Measurements from ENCODE around the gene IDI1. TPM values are rescaled to one million over a fixed set of nuclear protein-coding genes. Genes with fewer than 3 reads are reported as not detected.
A peak's percentile ranks its signal among the peaks of the same experiment; 100 is the strongest.

Gene IDI1
- total RNA-seq, 3 donors from 2014 or later, result 37.7 to 71.2 (median 65.8) TPM

- intact Hi-C loops (cut with DNase I, micrococcal nuclease), result no loop called here
- no peak for TF ChIP-seq CTCF (IDR thresholded peaks at IDR 0.05)
- peak; percentile 90 to 94 (median 93) for DNase-seq
- H3K9me3 ChIP-seq, result no peaks in the 10 kb centered on the region
- peaks cover 19% of the 10 kb centered on the region for H3K4me1 ChIP-seq (ENCODE audit: low read depth)
- peak; percentile 98 for ATAC-seq
- peak within 1 kb of the TSS; percentile 76 for H3K4me3 ChIP-seq
- no peaks in the 10 kb centered on the region for H3K36me3 ChIP-seq (ENCODE audit: low read depth)
These were observed 7.6 kb upstream of the IDI1 start, which contains the start of gene WDR37 for GRCh38 chr10:1056326-1057105. WDR37 (plus strand) TSS chr10:1056385; CDS start chr10:1072156, 15,771 bp downstream.

- intact Hi-C loops (cut with DNase I, micrococcal nuclease), result no loop called here
- no peak for DNase-seq
- Histone ChIP-seq H3K9me3 (no peaks in the 10 kb centered on the region), H3K4me3 (no peak overlapping the region), H3K4me1 (ENCODE audit: low read depth) (peaks cover 32% of the 10 kb centered on the region), H3K36me3 (ENCODE audit: low read depth) (no peaks in the 10 kb centered on the region)
- no peak for ATAC-seq
- TF ChIP-seq CTCF (IDR thresholded peaks at IDR 0.05), result no peak
These were observed 5.8 kb upstream of the IDI1 start for GRCh38 chr10:1054684-1055083.

- ATAC-seq (peak; percentile 20), DNase-seq (peak; percentile 59 to 68 (median 60))
- TF ChIP-seq CTCF (IDR thresholded peaks at IDR 0.05), result no peak
- Histone ChIP-seq H3K4me1 (ENCODE audit: low read depth) (peaks cover 31% of the 10 kb centered on the region), H3K4me3 (peak overlapping the region; percentile 56), H3K9me3 (no peaks in the 10 kb centered on the region), H3K36me3 (ENCODE audit: low read depth) (no peaks in the 10 kb centered on the region)
- intact Hi-C loops (cut with DNase I, micrococcal nuclease), result no loop called here
These were observed 1.6 kb upstream of the IDI1 start for GRCh38 chr10:1050554-1050953.

GRCh38 chr10:1050145-1050544, 1.2 kb upstream of the IDI1 start:
- Histone ChIP-seq H3K4me1 (ENCODE audit: low read depth) (peaks cover 27% of the 10 kb centered on the region), H3K36me3 (ENCODE audit: low read depth) (no peaks in the 10 kb centered on the region), H3K9me3 (no peaks in the 10 kb centered on the region), H3K4me3 (peak overlapping the region; percentile 56)
- no peak for ATAC-seq
- TF ChIP-seq CTCF (IDR thresholded peaks at IDR 0.05), result no peak
- peak in 1 of 3 donors; percentile 37 for DNase-seq
- intact Hi-C loops (cut with DNase I, micrococcal nuclease), result no loop called here

- Histone ChIP-seq H3K9me3 (no peaks in the 10 kb centered on the region), H3K4me1 (ENCODE audit: low read depth) (peaks cover 21% of the 10 kb centered on the region), H3K36me3 (ENCODE audit: low read depth) (no peaks in the 10 kb centered on the region), H3K4me3 (peak overlapping the region; percentile 56)
- DNase-seq, result peak in 1 of 3 donors; percentile 65
- no peak for TF ChIP-seq CTCF (IDR thresholded peaks at IDR 0.05)
- ATAC-seq, result no peak
- intact Hi-C loops (cut with DNase I, micrococcal nuclease), result no loop called here
These were observed 573 bp upstream of the IDI1 start for GRCh38 chr10:1049425-1049958.

Measured in mucosa of descending colon (tissue), 3 donors.